Upper lobe of left lung (tissue), 4 donors: Measurements from ENCODE around the gene CYP24A1.

Experiments used
- CTCF ChIP-seq, 6 experiments: fragments of 450-650 bp in 4 of 6; fragments of 200-600 bp in 2 of 6; sonication (generic) in 2 of 6; IDR thresholded peaks; one replicate each; pipeline ENCODE4 v1.5.1; 2016 to 2019; ENCODE audit warnings: antibody characterized with exemption in 6 of 6
- EP300 ChIP-seq, 4 donors: sonication (generic); formaldehyde crosslinking; IDR thresholded peaks; one replicate each; pipeline ENCODE4 v1.5.1; 2017; ENCODE audit warnings: antibody characterized with exemption in 4 of 4, control low read depth in 2 of 4
- POLR2A ChIP-seq, 4 donors: fragments of 450-650 bp; IDR thresholded peaks; one replicate each; pipeline ENCODE4 v1.5.1; 2016 to 2017; ENCODE audit warnings: antibody characterized with exemption in 4 of 4, mild to moderate bottlenecking in 2 of 4
- POLR2AphosphoS5 ChIP-seq, 2 donors: sonication (generic); formaldehyde crosslinking; IDR thresholded peaks; one replicate each; pipeline ENCODE4 v1.5.1; 2017; ENCODE audit warnings: antibody characterized with exemption in 2 of 2

GRCh38 chr20:54107181-54107580 lies 66.6 kb downstream of the CYP24A1 start:
- no peak for TF ChIP-seq CTCF (IDR thresholded peaks at IDR 0.05)
- no peak for TF ChIP-seq POLR2AphosphoS5 (IDR thresholded peaks at IDR 0.05)
- TF ChIP-seq POLR2A (IDR thresholded peaks at IDR 0.05): no peak
- no peak for TF ChIP-seq EP300 (IDR thresholded peaks at IDR 0.05)
